NCI-H82 treated with DMSO at 0.1 percent for 48 hours (cell line): ENCODE data around the gene FGD4.
"Not testable (repeated sequence)": the region's sequence is repeated elsewhere in the genome, so short reads cannot be mapped to it uniquely, and the experiment has no call there.

Experiments used
- DNase-seq: peaks from one replicate; lab custom pipeline; 2025; ENCODE audit not compliant: unreplicated experiment; lab: John Stamatoyannopoulos, UW

Gene FGD4

GRCh38 chr12:32515137-32515873, 115.9 kb downstream of the FGD4 start:
- no peak for DNase-seq

DNA sequence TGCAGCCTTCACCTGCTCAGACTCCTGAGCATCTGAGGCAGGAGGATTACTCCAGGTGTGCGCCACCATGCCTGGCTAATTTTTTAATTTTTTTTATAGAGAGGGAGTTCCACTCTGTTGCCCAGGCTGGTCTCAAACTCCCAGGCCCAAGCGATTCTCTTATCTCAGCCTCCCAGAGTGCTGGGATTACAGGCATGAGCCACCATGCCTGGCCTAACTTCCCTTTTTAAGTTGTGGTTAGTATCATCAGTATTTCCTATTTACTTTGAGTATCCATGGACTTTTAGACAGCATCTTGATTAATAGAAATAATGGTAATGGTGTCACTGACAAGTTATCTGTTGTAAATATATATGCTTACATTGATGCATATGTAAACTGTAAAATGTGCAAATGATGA, 116.9 kb downstream of the FGD4 start:
- DNase-seq: no peak

DNA sequence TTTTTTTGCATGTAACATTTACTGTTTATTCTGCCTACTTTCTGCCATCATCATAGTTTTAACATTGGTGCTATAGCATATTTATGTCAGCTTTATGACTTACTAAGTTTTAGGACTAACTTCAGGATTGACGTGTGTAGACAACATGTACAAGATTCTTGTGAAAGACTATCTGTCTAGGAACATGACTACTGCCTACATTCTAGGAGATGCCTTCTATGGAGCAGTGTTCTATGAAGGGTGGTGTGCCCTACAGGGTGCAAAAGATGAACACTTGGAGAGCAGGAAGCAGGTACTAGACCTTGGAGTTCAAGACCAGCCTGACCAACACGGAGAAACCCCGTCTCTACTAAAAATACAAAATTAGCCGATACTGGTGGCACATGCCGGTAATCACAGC, 118.6 kb downstream of the FGD4 start:
- no peak for DNase-seq

DNA sequence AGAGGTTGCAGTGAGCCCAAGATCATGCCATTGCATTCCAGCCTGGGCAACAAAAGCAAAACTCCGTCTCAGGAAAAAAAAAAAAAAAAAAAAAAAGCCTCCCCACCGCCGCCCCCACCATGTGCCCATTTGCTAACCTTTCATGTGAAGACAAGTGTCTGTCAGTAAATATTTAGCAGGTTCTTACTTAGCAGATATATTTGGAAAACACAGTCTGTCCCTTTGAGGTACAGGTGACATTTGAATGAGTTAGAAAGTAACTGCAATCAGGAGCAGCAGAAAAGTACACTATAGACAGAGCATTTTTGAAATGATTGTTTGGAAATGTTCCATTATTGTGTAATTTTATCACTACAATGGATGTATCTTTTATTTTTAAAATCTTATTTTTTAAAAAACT, 119.7 kb downstream of the FGD4 start:
- no peak for DNase-seq

DNA sequence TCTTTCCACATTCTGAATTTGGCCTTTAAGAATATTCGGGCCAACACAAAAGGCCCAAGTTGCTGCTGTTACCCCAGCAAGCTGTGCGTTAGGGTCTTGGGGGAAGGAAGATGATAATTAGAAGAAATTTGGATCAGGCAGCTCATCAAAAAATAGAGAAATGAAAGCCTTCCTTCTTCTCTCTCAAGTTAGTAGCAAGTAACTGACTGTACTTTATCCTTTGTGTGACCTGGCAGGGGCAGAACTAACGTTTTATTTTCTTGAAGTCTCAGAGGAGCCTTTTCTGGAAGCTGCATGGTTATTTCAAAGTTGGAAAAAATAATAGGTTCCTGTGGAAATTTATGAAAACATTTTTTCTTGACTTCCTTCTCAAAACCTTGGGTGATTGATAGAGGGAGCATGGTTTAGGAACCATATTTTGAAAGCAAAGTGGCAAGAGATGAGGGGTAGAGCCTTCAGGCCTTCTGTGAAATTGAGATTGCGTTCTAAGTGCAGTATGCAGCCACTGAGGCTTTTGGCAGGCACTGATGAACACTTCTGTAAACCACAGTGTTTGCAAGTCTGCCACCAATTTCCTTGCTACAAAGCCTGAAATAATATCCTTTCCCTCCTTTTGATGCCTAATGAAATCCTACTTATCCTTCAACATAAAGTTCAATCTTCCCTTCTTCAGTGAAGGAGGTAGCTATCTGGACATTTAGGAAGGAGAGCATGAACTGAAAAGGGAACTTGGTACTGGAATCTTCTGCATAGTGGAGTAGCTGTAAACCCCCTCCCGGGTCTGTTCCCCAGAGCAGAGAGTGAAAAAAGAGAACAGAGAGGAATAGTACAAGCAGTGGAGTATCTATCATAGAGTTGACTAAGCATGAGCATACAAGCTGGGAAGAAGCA, 123.2 kb downstream of the FGD4 start:
- DNase-seq: no peak

DNA sequence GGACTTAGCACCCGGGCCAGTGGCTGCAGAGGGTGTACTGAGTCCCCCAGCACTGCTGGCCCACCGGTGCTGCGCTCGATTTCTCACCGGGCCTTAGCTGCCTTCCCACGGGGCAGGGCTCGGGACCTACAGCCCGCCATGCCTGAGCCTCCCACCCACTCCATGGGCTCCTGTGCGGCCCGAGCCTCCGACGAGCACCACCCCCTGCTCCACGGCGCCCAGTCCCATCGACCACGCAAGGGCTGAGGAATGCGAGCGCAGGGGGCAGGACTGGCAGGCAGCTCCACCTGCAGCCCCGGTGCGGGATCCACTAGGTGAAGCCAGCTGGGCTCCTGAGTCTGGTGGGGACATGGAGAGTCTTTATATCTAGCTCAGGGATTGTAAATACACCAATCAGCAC, 126.4 kb downstream of the FGD4 start:
- not testable (repeated sequence) for DNase-seq

DNA sequence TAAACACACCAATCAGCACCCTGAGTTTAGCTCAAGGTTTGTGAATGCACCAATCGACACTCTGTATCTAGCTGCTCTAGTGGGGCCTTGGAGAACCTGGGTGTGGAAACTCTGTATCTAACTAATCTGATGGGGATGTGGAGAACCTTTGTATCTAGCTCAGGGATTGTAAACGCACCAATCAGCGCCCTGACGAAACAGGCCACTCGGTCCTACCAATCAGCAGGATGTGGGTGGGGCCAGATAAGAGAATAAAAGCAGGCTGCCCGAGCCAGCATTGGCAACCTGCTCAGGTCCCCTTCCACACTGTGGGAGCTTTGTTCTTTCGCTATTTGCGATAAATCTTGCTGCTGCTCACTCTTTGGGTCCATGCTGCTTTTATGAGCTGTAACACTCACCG, 127.0 kb downstream of the FGD4 start:
- not testable (repeated sequence) for DNase-seq

- DNase-seq: no peak
These were observed 133.1 kb downstream of the FGD4 start for GRCh38 chr12:32532422-32532821.

- DNase-seq: no peak
These were observed 133.6 kb downstream of the FGD4 start for GRCh38 chr12:32532951-32533350.

DNA sequence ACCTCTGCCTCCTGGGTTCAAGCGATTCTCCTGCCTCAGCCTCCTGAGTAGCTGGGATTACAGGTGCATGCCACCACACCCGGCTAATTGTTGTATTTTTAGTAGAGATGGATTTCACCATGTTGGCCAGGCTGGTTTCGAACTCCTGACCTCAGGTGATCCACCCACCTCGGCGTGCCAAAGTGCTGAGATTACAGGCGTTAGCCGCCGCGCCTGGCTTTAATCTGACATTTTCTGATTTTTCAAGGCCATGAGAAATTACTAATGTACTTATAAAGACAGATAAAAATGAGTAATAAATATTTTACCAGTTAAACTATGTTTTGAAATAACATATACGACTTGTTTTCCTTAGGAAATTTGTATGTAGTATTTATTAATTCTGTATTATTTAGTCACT, 134.1 kb downstream of the FGD4 start:
- DNase-seq: not testable (repeated sequence)

GRCh38 chr12:32533971-32534590, 134.7 kb downstream of the FGD4 start:
- no peak for DNase-seq

GRCh38 chr12:32534698-32535097, 135.3 kb downstream of the FGD4 start:
- no peak for DNase-seq

DNA sequence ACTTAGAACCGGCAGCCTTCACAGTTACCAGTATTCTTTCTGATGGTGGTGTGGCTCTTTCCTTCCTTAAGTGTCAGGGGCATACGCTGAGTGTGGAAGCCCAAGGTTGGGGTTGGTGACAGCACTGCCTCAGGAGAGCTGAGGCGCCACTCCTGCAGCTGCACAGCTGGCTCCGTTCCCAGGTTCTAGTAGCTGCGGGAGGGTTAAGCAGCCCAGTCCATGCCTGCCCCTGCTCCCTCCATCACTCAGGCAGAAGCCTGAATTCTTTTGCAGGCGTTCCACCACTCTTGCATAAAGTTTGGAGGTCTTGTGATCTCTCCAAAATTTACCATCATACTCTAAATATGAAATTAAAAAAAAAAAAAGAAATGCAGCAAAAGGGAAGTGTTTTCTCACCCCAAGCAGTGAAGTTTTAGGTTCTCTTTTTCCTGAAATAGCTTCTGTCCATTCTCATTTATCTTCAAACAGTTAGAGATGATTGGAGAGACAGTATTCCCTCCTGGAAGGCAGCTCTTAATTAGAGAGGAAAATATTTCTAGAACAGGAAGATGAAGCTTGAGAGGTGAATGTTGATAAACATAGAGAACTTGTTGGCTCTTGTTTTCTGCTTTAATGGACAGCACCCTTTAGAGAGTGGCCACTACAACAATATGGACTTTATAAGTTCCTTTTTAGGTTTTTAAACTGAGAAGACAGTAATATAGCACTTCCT, 136.1 kb downstream of the FGD4 start:
- DNase-seq: peak; percentile 35

GRCh38 chr12:32536000-32536345, 136.6 kb downstream of the FGD4 start:
- DNase-seq: no peak

GRCh38 chr12:32541754-32542374, 142.5 kb downstream of the FGD4 start:
- DNase-seq: no peak

DNA sequence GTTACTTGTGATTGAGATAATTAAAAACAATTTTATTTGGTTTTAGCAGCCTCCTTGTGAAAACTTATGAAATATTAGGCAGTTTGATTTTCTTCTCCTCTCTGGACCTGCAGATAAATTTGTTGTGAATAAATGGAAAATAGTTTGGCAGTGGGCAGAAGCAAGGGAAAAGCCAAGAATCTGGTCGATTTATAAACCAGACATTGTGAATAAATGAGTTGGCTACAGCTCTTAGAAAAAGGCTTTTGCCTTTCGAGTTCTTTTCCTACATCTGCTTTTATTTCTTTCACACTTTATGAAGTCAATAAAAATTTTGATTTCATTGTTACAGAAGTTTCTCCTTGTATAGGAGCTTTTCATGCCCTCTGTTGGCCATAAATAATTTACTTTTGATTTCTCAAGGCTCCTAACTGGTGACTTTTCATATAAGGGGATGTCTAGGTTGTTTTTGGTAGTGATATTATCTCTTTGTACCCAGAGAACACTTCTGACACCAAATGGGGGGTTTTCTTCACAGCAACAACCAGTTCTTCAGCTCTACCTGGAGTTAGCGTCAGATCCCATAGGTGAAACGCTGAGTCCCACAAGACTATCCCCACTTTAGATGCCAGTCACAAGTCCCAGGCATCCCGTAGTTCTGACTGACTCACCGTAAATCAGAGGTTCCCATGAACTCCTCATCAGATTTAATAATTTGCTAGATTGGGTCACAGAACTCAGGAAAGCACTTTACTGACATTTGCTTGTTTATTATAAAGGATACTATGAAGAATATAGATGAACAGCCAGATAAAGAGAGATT, 143.3 kb downstream of the FGD4 start:
- DNase-seq: no peak

GRCh38 chr12:32544893-32545292, 145.5 kb downstream of the FGD4 start:
- no peak for DNase-seq

GRCh38 chr12:32545413-32545980, 146.1 kb downstream of the FGD4 start:
- DNase-seq: no peak

DNA sequence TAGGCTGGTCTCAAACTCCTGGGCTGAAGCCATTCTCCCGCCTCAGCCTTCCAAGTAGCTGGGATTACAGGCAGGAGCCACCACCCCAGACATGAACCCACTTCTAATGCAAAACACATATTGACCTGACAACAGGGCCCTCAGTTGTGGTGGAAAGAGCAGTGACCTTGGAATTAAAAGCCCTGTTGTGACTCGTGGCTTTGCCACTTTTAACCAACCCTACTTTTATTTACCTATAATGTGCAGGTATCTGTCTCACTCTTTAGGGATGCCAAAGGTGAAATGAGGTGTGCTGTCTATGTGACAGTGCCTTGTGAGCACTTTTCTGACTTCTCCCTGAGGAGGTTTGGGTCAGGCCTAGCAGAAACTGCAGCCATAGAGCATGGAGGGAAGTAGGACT, 146.9 kb downstream of the FGD4 start:
- no peak for DNase-seq
